Fibroblast of pulmonary artery (primary cell): ENCODE measurements around the gene CDC34.

Experiments used
- DNase-seq: peaks from one replicate; pipeline ENCODE4 v3.0.0-alpha.2; 2010; ENCODE audit warnings: low read depth
- H3K4me3 ChIP-seq: replicated peaks from 2 replicates; pipeline ENCODE4 v1.5.1; 2011; ENCODE audit warnings: low read depth, mild to moderate bottlenecking, control low read depth, low read length, moderate library complexity
- TF ChIP-seq, protein P1 (sequence below): IDR thresholded peaks from 2 replicates; pipeline ENCODE4 v1.5.1; 2011; ENCODE audit warnings: mild to moderate bottlenecking, control low read depth, low read length, inconsistent platforms; ENCODE audit errors: missing control alignments

The CDC34 gene

DNA sequence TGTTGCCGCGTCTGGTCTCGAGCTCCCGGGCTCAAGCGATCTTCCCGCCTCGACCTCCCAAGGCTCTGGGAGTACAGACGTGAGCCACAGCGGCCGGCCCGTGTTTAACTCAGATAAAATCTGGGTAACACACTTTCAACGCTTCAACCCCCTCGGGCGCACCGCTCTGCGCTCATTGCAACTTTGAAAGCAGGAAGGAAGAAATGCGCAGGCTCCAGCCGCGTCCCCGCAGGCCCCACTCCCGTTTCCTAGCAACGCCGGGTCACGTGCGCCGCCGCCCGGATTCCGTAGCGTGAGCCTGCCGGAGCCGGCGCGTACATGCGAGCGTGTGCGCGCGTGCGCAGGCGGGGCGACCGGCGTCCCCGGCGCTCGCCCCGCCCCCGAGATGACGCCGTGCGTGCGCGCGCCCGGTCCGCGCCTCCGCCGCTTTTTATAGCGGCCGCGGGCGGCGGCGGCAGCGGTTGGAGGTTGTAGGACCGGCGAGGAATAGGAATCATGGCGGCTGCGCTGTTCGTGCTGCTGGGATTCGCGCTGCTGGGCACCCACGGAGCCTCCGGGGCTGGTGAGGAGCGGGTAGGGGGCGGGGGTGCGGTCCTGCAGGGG, 40.7 kb downstream of the CDC34 start, which contains the start of gene BSG:
TSS of gene BSG (plus strand) at position 457 of the 603 bp plus-strand sequence. CDS start at position 496, 39 bp downstream.
- peak; percentile 98 for DNase-seq
- TF ChIP-seq, protein P1, sequence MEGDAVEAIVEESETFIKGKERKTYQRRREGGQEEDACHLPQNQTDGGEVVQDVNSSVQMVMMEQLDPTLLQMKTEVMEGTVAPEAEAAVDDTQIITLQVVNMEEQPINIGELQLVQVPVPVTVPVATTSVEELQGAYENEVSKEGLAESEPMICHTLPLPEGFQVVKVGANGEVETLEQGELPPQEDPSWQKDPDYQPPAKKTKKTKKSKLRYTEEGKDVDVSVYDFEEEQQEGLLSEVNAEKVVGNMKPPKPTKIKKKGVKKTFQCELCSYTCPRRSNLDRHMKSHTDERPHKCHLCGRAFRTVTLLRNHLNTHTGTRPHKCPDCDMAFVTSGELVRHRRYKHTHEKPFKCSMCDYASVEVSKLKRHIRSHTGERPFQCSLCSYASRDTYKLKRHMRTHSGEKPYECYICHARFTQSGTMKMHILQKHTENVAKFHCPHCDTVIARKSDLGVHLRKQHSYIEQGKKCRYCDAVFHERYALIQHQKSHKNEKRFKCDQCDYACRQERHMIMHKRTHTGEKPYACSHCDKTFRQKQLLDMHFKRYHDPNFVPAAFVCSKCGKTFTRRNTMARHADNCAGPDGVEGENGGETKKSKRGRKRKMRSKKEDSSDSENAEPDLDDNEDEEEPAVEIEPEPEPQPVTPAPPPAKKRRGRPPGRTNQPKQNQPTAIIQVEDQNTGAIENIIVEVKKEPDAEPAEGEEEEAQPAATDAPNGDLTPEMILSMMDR = no peak
- peak within 1 kb of the TSS; percentile 89 for H3K4me3 ChIP-seq

GRCh38 chr19:572743-573518, 41.4 kb downstream of the CDC34 start:
- DNase-seq = peak; percentile 60
- TF ChIP-seq, protein P1 = no peak
- peak overlapping the region; percentile 89 for H3K4me3 ChIP-seq

DNA sequence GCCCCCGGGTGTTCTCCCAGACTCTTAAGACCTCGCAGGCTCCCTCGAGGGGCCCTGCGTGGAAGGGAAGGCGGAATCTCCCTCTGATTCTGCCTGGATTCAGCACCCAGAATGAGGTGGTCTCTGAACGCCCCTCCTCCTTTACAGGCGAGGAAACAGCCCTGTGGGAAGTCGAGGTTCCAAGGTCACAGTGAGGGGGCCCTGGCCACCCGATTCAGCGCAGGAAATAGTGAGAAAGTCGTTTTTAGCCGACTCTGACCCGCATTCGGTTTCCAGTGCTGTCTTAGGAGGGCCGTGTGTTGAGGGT, 41.9 kb downstream of the CDC34 start:
- TF ChIP-seq, protein P1 = no peak
- no peak for DNase-seq
- peak overlapping the region; percentile 89 for H3K4me3 ChIP-seq

DNA sequence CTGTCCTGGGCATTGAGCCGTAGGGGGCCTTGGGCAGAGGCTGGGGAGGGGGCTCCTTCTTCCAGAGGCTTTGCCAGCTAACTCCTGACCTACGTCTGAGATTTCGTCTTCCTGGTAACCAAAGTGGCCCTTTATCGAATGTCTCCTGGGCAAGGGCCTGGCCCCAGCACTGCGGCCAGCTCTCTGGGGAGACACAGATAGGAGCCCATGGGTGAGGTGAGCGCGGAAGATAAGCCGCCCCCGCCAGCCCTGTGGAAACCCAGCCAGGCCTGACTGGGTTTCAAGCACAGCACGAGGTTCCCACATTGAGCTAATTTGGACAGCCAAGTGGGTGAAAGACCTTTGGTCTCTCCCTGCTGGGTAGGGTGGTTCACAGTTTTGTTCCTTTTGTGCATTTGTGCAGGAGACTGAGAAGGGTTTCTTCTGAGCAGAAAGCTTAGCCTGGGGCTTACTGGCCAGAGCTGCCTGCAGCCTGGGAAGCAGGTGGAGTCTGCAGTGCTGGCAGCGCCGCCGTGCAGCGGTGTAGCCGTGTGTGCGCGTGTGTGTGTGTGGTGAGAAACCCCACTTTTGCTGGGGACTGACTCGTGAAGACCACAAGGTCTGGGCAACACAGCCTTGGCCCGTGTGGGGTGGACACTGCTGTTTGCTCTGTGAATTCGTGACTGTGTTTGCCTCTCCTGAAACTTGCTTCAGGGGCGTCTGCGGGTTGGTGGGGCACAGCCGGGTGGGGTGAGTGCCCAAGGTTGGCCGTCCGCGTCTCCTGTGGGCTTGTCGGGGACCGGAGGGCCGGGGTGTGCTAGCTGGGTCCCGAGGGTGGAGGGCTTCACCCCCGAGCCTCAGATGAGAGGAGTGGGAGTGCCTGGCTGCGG, 43.3 kb downstream of the CDC34 start:
- DNase-seq = peak; percentile 51
- TF ChIP-seq, protein P1 = no peak
- H3K4me3 ChIP-seq = peak overlapping the region; percentile 40

DNA sequence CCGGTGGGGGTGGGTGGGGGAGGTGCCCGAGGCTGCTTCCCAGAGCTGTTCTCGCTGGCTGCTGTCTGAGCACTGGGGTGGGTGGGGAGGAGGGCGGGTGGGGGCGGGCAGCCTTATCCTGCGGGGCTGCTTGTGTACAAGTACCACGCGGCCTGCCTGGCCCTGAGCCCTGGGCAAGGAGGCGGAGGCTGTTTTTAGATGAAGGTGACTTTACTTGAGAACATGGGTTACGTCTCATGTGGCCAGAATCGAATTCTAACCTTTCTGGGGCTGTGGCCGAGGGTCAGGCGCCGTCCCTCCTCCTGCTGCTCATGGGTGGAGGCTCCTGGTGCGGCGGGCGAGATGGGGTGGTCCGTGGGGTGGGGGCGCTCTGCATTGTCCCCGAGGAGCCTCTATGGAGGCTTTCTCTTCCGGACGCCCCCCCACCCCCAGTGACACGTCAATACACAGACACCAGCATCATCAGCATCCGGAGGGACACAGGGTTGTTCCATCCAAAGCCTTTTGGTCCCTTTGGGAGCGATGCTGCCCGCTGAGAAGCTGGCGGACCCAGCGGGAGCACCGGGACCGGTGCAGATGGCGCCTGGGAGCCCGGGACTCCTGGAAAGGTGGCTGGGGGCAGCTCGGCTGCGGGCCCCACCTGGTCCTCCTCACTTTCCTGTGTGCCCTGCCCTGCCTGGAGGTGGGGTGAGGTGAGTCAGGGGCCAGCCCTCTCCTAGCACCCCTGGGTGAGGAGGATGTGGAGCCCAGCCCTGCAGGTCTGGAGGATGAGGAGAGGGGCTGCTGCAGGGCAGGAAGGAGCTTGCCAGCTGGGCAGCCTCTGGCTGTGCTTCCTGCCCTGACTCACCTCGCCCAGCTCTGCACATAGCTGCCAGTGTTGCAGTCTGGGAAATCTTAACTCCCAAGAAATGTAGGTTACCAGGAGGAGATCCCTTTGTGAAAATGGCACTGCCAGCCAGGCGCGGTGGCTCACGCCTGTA, 44.3 kb downstream of the CDC34 start:
- peak; percentile 52 for DNase-seq
- peak overlapping the region; percentile 40 for H3K4me3 ChIP-seq
- TF ChIP-seq, protein P1 = no peak
